ENCODE results near the gene BRINP3. TPM values are rescaled to one million over a fixed set of nuclear protein-coding genes. Genes with fewer than 3 reads are reported as not detected.

Gene BRINP3
- total and polyA plus RNA-seq, 9 of the 15 experiments (the other 6 are each of a cell fraction or from before 2014, with no cell fraction given) = 0.09 to 0.75 (median 0.19) TPM; not detected in 1

- H4K20me1 ChIP-seq (replicated peaks; ENCODE audit: control insufficient read depth, insufficient read depth, low read length) = no peaks in the 10 kb centered on the region
- no peak overlapping the region for H3K4me2 ChIP-seq (ENCODE audit: insufficient read depth, low read length)
- H3K27me3 ChIP-seq (ENCODE audit: control insufficient read depth in 2 of 2, insufficient read depth in 2 of 2, low read length in 2 of 2) = no peaks in the 10 kb centered on the region
- no peaks in the 10 kb centered on the region for H3K4me1 ChIP-seq (replicated peaks in 1 of 2; ENCODE audit: control insufficient read depth in 2 of 2, insufficient read depth in 2 of 2, low read length in 2 of 2)
- BruUV-seq (replicated peaks) = no TSS peak
- intact Hi-C loops (cut with micrococcal nuclease) = no loop called here
- no peak for FAIRE-seq
- no peak for TF ChIP-seq ZBTB8A (IDR thresholded peaks at IDR 0.05; ENCODE audit: partially characterized antibody)
- TF ChIP-seq PHF8 (IDR thresholded peaks at IDR 0.05; ENCODE audit: borderline replicate concordance, low read length) = no peak
- TF ChIP-seq ZNF23 (CRISPR knock-in tag; IDR thresholded peaks at IDR 0.05) = no peak
- TF ChIP-seq ZBTB9 (CRISPR knock-in tag; IDR thresholded peaks at IDR 0.05) = no peak
- TF ChIP-seq FOXK1 (CRISPR knock-in tag; IDR thresholded peaks at IDR 0.05; ENCODE audit: borderline replicate concordance) = no peak
- no peak for TF ChIP-seq ZSCAN32 (CRISPR knock-in tag; IDR thresholded peaks at IDR 0.05)
- no peak for TF ChIP-seq SRF (CRISPR knock-in tag; IDR thresholded peaks at IDR 0.05)
- TF ChIP-seq ZNF24 (IDR thresholded peaks at IDR 0.05) = no peak
- POLR2A ChIA-PET = no interaction called here
- no peaks in the 10 kb centered on the region for H3K9me1 ChIP-seq (ENCODE audit: control insufficient read depth, insufficient read depth, low read length)
- H3K9ac ChIP-seq (ENCODE audit: insufficient read depth in 1 of 2, low read depth in 2 of 2, low read length in 2 of 2) = no peak overlapping the region
- H3K27ac ChIP-seq (ENCODE audit: extremely low read depth, low read depth, low read length) = no peak overlapping the region
- no peaks in the 10 kb centered on the region for H3K36me3 ChIP-seq (ENCODE audit: control insufficient read depth, insufficient read depth, low read length)
- no peak overlapping the region for H3K4me3 ChIP-seq
- CTCF ChIA-PET (ENCODE audit: low intra/inter-chr PET ratio) = no interaction called here
- ATAC-seq = no peak
- no peaks in the 10 kb centered on the region; the same call in 1 of the 2 replicates for H3K9me3 ChIP-seq (replicated peaks; ENCODE audit: control insufficient read depth, insufficient read depth, low read depth, low read length)
- DNase-seq (ENCODE audit: extremely low read depth in 1 of 4, low spot score in 3 of 4) = no peak
- H2AFZ ChIP-seq (ENCODE audit: low read depth, low read length) = no peak overlapping the region
- in situ Hi-C loops (cut with MboI) = no loop called here
- H3K79me2 ChIP-seq (ENCODE audit: control insufficient read depth, insufficient read depth, low read length) = no peaks in the 10 kb centered on the region
Measured at GRCh38 chr1:190303501-190303900, 174.2 kb downstream of the BRINP3 start.
